Ishikawa (cell line): ENCODE measurements around the gene AMPH.

Source experiments
- CEBPB ChIP-seq: IDR thresholded peaks from 2 replicates; pipeline ENCODE4 v1.6.1; 2012
- CREB1 ChIP-seq: IDR thresholded peaks from 2 replicates; pipeline ENCODE4 v1.6.1; 2012; ENCODE audit warnings: low read depth
- EP300 ChIP-seq: IDR thresholded peaks from 2 replicates; pipeline ENCODE4 v1.6.1; 2012; ENCODE audit warnings: borderline replicate concordance
- FOXM1 ChIP-seq: IDR thresholded peaks from 2 replicates; pipeline ENCODE4 v1.6.1; 2012; ENCODE audit warnings: low read depth, borderline replicate concordance
- NFIC ChIP-seq: IDR thresholded peaks from 2 replicates; pipeline ENCODE4 v1.6.1; 2012
- RAD21 ChIP-seq: IDR thresholded peaks from 2 replicates; pipeline ENCODE4 v1.6.1; 2012; ENCODE audit warnings: low read depth
- TAF1 ChIP-seq: IDR thresholded peaks from 2 replicates; pipeline ENCODE4 v1.6.1; 2012; ENCODE audit warnings: low read depth, mild to moderate bottlenecking
- YY1 ChIP-seq: IDR thresholded peaks from 2 replicates; pipeline ENCODE4 v1.6.1; 2012; ENCODE audit warnings: low read depth
- TF ChIP-seq, protein P1 (sequence below): IDR thresholded peaks from 2 replicates; pipeline ENCODE4 v1.6.1; 2012
- TF ChIP-seq, protein P2 (sequence below): IDR thresholded peaks from 2 replicates; pipeline ENCODE4 v1.6.1; 2012

DNA sequence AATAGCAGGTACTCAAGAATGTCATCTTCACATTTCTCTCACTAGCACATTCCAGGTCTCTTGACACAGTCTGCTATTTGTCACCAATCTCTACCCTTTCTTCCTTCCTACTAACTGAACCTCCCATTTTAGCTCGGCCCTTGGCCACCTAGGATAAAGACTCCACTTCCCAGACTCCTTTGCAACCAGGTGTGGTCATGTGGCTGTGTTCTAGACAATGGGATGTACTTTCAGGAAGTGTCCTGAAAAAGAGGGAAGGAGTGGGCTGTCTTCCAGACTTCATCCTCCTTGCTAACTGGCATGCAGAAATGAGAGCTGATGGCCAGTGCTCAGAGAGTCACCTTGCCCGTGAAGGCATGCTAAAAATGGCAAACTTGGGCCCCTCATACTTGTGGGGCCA, 139.2 kb downstream of the AMPH start:
- TF ChIP-seq, protein P1, sequence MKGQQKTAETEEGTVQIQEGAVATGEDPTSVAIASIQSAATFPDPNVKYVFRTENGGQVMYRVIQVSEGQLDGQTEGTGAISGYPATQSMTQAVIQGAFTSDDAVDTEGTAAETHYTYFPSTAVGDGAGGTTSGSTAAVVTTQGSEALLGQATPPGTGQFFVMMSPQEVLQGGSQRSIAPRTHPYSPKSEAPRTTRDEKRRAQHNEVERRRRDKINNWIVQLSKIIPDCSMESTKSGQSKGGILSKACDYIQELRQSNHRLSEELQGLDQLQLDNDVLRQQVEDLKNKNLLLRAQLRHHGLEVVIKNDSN: peak; percentile 77
- TF ChIP-seq TAF1 (no peak), FOXM1 (no peak), CEBPB (no peak), EP300 (no peak), YY1 (no peak), NFIC (no peak), CREB1 (no peak), RAD21 (no peak)
- TF ChIP-seq, protein P2, sequence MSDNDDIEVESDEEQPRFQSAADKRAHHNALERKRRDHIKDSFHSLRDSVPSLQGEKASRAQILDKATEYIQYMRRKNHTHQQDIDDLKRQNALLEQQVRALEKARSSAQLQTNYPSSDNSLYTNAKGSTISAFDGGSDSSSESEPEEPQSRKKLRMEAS: no peak
